SJCRH30 (cell line): ENCODE results near the gene WASL. TPM values are rescaled to one million over a fixed set of nuclear protein-coding genes. Genes with fewer than 3 reads are reported as not detected.

ENCODE experiments used
- DNase-seq, 2 experiments: peaks; one replicate each; pipeline ENCODE4 v3.0.0-alpha.2; 2015 to 2020
- H3K27ac ChIP-seq: fragments of 250-450 bp; sonication (Bioruptor Pico); 2 replicates; pipeline ENCODE4 v1.5.1; 2020; ENCODE audit warnings: mild to moderate bottlenecking, moderate library complexity
- H3K27me3 ChIP-seq: fragments of 250-450 bp; sonication (Bioruptor Pico); 2 replicates; pipeline ENCODE4 v1.5.1; 2020; ENCODE audit warnings: mild to moderate bottlenecking, moderate library complexity
- H3K36me3 ChIP-seq: fragments of 250-450 bp; sonication (Bioruptor Pico); 2 replicates; pipeline ENCODE4 v1.5.1; 2020; ENCODE audit warnings: mild to moderate bottlenecking, moderate library complexity
- H3K4me1 ChIP-seq: fragments of 250-450 bp; sonication (Bioruptor Pico); 2 replicates; pipeline ENCODE4 v1.5.1; 2020; ENCODE audit warnings: mild to moderate bottlenecking, moderate library complexity
- H3K4me3 ChIP-seq: fragments of 250-450 bp; sonication (Bioruptor Pico); 2 replicates; pipeline ENCODE4 v1.5.1; 2020; ENCODE audit warnings: mild to moderate bottlenecking, moderate library complexity
- H3K9me3 ChIP-seq: fragments of 250-450 bp; sonication (Bioruptor Pico); replicated peaks from 2 replicates; pipeline ENCODE4 v1.5.1; 2020; ENCODE audit warnings: mild to moderate bottlenecking, moderate library complexity
- total RNA-seq: library from RNA; depleted of rRNA; stranded (reverse); fragments of >200 nt; shearing (Covaris generic); gene quantifications from 2 replicates; pipeline ENCODE4 v1.2.3, GENCODE V29; 2014

Gene WASL
- total RNA-seq, 1 experiment from 2014 or later: 26.4 TPM

- Histone ChIP-seq H3K27me3 (no peaks in the 10 kb centered on the region), H3K27ac (no peak overlapping the region), H3K4me3 (no peak overlapping the region), H3K9me3 (no peaks in the 10 kb centered on the region), H3K4me1 (peaks cover 4% of the 10 kb centered on the region; the same call in 1 of the 2 replicates), H3K36me3 (no peaks in the 10 kb centered on the region)
- no peak for DNase-seq
These were observed 90.8 kb downstream of the WASL start for GRCh38 chr7:123658023-123658422.

- H3K27ac ChIP-seq: no peak overlapping the region
- no peak for DNase-seq
- H3K4me3 ChIP-seq: no peak overlapping the region
- no peaks in the 10 kb centered on the region for H3K9me3 ChIP-seq
- H3K36me3 ChIP-seq: no peaks in the 10 kb centered on the region
- H3K4me1 ChIP-seq: peaks cover 4% of the 10 kb centered on the region; the same call in 1 of the 2 replicates
- H3K27me3 ChIP-seq: no peaks in the 10 kb centered on the region
These were observed 91.5 kb downstream of the WASL start for GRCh38 chr7:123657304-123657685.

- Histone ChIP-seq H3K27ac (no peak overlapping the region), H3K4me1 (peaks cover 4% of the 10 kb centered on the region; the same call in 1 of the 2 replicates), H3K27me3 (no peaks in the 10 kb centered on the region), H3K9me3 (no peaks in the 10 kb centered on the region), H3K36me3 (no peaks in the 10 kb centered on the region), H3K4me3 (no peak overlapping the region)
- no peak for DNase-seq
These were observed 92.1 kb downstream of the WASL start for GRCh38 chr7:123656544-123657303.

GRCh38 chr7:123655614-123656013, 93.2 kb downstream of the WASL start, which contains the start of gene LMOD2:
Gene LMOD2 (plus strand): TSS chr7:123655866. CDS start chr7:123655964, 98 bp downstream.
- no peaks in the 10 kb centered on the region for H3K9me3 ChIP-seq
- no peak for DNase-seq
- H3K4me3 ChIP-seq: no peak within 1 kb of the TSS
- H3K36me3 ChIP-seq: no peaks in the 10 kb centered on the region
- no peaks in the 10 kb centered on the region for H3K27me3 ChIP-seq
- H3K4me1 ChIP-seq: peaks cover 4% of the 10 kb centered on the region; the same call in 1 of the 2 replicates
- H3K27ac ChIP-seq: no peak within 1 kb of the TSS

- Histone ChIP-seq H3K27me3 (no peaks in the 10 kb centered on the region), H3K9me3 (no peaks in the 10 kb centered on the region), H3K27ac (no peak overlapping the region), H3K36me3 (no peaks in the 10 kb centered on the region), H3K4me1 (peaks cover 6% of the 10 kb centered on the region; the same call in 1 of the 2 replicates), H3K4me3 (no peak overlapping the region)
- no peak for DNase-seq
These were observed 95.6 kb downstream of the WASL start for GRCh38 chr7:123653162-123653561.

- no peak for DNase-seq
- Histone ChIP-seq H3K9me3 (no peaks in the 10 kb centered on the region), H3K4me3 (no peak overlapping the region), H3K36me3 (no peaks in the 10 kb centered on the region), H3K27me3 (no peaks in the 10 kb centered on the region), H3K4me1 (peaks cover 6% of the 10 kb centered on the region; the same call in 1 of the 2 replicates), H3K27ac (no peak overlapping the region)
These were observed 96.4 kb downstream of the WASL start for GRCh38 chr7:123652406-123652805.

- no peak overlapping the region for H3K4me3 ChIP-seq
- H3K27me3 ChIP-seq: no peaks in the 10 kb centered on the region
- H3K36me3 ChIP-seq: no peaks in the 10 kb centered on the region
- H3K4me1 ChIP-seq: peaks cover 3% of the 10 kb centered on the region; the same call in 1 of the 2 replicates
- no peak overlapping the region for H3K27ac ChIP-seq
- H3K9me3 ChIP-seq: no peaks in the 10 kb centered on the region
- no peak for DNase-seq
These were observed 98.2 kb downstream of the WASL start for GRCh38 chr7:123650595-123650994.

- H3K27ac ChIP-seq: no peak overlapping the region
- H3K9me3 ChIP-seq: no peaks in the 10 kb centered on the region
- no peaks in the 10 kb centered on the region for H3K27me3 ChIP-seq
- DNase-seq: no peak
- peaks cover 3% of the 10 kb centered on the region; the same call in 1 of the 2 replicates for H3K4me1 ChIP-seq
- no peak overlapping the region for H3K4me3 ChIP-seq
- H3K36me3 ChIP-seq: no peaks in the 10 kb centered on the region
These were observed 98.8 kb downstream of the WASL start for GRCh38 chr7:123649964-123650363.

GRCh38 chr7:123647106-123647730, 101.6 kb downstream of the WASL start:
- Histone ChIP-seq H3K27ac (no peak overlapping the region), H3K4me3 (no peak overlapping the region), H3K27me3 (no peaks in the 10 kb centered on the region), H3K4me1 (peaks cover 3% of the 10 kb centered on the region), H3K9me3 (no peaks in the 10 kb centered on the region), H3K36me3 (no peaks in the 10 kb centered on the region)
- no peak for DNase-seq

- Histone ChIP-seq H3K9me3 (no peaks in the 10 kb centered on the region), H3K27ac (no peak overlapping the region), H3K4me3 (no peak overlapping the region), H3K36me3 (no peaks in the 10 kb centered on the region), H3K27me3 (no peaks in the 10 kb centered on the region), H3K4me1 (peaks cover 3% of the 10 kb centered on the region)
- DNase-seq: no peak
These were observed 103.3 kb downstream of the WASL start for GRCh38 chr7:123645516-123645915.

GRCh38 chr7:123643495-123644441, 105.0 kb downstream of the WASL start:
- Histone ChIP-seq H3K4me3 (peak overlapping the region; percentile 49), H3K36me3 (no peaks in the 10 kb centered on the region), H3K4me1 (peaks cover 9% of the 10 kb centered on the region), H3K27ac (peak overlapping the region; percentile 22), H3K27me3 (no peaks in the 10 kb centered on the region), H3K9me3 (no peaks in the 10 kb centered on the region)
- peak in 1 of 2 experiments; percentile 66 for DNase-seq

- no peak for DNase-seq
- no peaks in the 10 kb centered on the region for H3K36me3 ChIP-seq
- no peaks in the 10 kb centered on the region for H3K27me3 ChIP-seq
- H3K4me3 ChIP-seq: no peak overlapping the region
- no peaks in the 10 kb centered on the region for H3K9me3 ChIP-seq
- H3K27ac ChIP-seq: no peak overlapping the region
- peaks cover 9% of the 10 kb centered on the region for H3K4me1 ChIP-seq
These were observed 106.9 kb downstream of the WASL start for GRCh38 chr7:123641901-123642300.

- Histone ChIP-seq H3K36me3 (no peaks in the 10 kb centered on the region), H3K27ac (no peak overlapping the region), H3K4me1 (peaks cover 9% of the 10 kb centered on the region), H3K9me3 (no peaks in the 10 kb centered on the region), H3K27me3 (no peaks in the 10 kb centered on the region), H3K4me3 (no peak overlapping the region)
- no peak for DNase-seq
These were observed 108.2 kb downstream of the WASL start for GRCh38 chr7:123640583-123640982.

- H3K9me3 ChIP-seq: no peaks in the 10 kb centered on the region
- no peak overlapping the region for H3K4me3 ChIP-seq
- no peaks in the 10 kb centered on the region for H3K36me3 ChIP-seq
- peaks cover 9% of the 10 kb centered on the region for H3K4me1 ChIP-seq
- no peaks in the 10 kb centered on the region for H3K27me3 ChIP-seq
- peak in 1 of 2 experiments; percentile 41 for DNase-seq
- H3K27ac ChIP-seq: no peak overlapping the region
These were observed 109.2 kb downstream of the WASL start for GRCh38 chr7:123639631-123640030.
